Activated T-helper 1 cell treated with anti-CD3 and anti-CD28 coated beads, Interleukin-12 subunit alpha, Interleukin-12 subunit beta, Interleukin-2, Interleukin-4 antibody, amounts not matched to agents 30 ng/mL and 10 ng/mL and 1 ng/mL, durations not matched to agents 14 hours and 24 hours and 36 hours (primary cell): ENCODE data around the gene TAS2R41. TPM values are rescaled to one million over a fixed set of nuclear protein-coding genes. Genes with fewer than 3 reads are reported as not detected.
"Not testable (repeated sequence)": the region's sequence is repeated elsewhere in the genome, so short reads cannot be mapped to it uniquely, and the experiment has no call there.

Experiments used
- DNase-seq: peaks from one replicate; pipeline ENCODE4 v3.0.0; 2021; ENCODE audit warnings: low spot score
- H3K27ac Mint-ChIP-seq: one replicate; pipeline ENCODE4 v1.8.0; 2021; ENCODE audit warnings: mild to moderate bottlenecking, mixed read lengths
- H3K27me3 Mint-ChIP-seq: one replicate; pipeline ENCODE4 v1.8.0; 2022; ENCODE audit warnings: mild to moderate bottlenecking, moderate library complexity, mixed read lengths; ENCODE audit not compliant: insufficient read depth
- H3K36me3 Mint-ChIP-seq: one replicate; pipeline ENCODE4 v1.8.0; 2021; ENCODE audit warnings: low read depth, mixed read lengths
- H3K4me1 Mint-ChIP-seq: one replicate; pipeline ENCODE4 v1.8.0; 2021; ENCODE audit warnings: low read depth, mixed read lengths
- H3K4me3 Mint-ChIP-seq: one replicate; pipeline ENCODE4 v1.8.0; 2021; ENCODE audit warnings: mild to moderate bottlenecking, moderate library complexity, mixed read lengths
- H3K9me3 Mint-ChIP-seq: one replicate; pipeline ENCODE4 v1.8.0; 2021; ENCODE audit warnings: mixed read lengths
- intact Hi-C: fragments of 100-400 bp; cut with micrococcal nuclease; formaldehyde crosslinking; loops from one replicate; pipeline ENCODE4 v1.15.1; 2024
- total RNA-seq: library from RNA; stranded (reverse); gene quantifications from 2 replicates; pipeline ENCODE4 v1.2.3, GENCODE V29; 2022

TAS2R41 gene
- total RNA-seq, 1 donor from 2014 or later, result not detected

DNA sequence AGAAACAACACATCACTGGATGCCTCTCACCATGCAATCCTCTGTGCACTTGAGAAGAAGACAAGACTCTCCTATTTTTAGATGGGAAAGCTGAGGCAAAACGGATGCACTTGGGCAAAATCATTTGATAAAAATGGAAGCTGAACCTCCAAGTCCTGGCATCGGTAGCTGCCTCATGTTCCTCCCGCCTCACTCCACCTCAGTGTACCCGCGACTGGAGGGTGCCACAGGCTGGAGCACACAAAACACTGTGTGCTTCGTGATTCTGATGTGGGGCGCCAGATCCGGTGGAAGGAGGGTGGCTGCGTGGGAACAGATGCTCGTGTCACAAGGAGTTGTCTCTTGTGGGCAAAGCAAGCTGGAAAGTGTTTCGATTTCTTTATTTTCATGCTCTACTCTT lies 41.3 kb downstream of the TAS2R41 start:
- H3K4me3 Mint-ChIP-seq, result no peak overlapping the region
- H3K27me3 Mint-ChIP-seq, result peaks cover 10% of the 10 kb centered on the region
- H3K9me3 Mint-ChIP-seq, result no peaks in the 10 kb centered on the region
- no peaks in the 10 kb centered on the region for H3K4me1 Mint-ChIP-seq
- no peak overlapping the region for H3K27ac Mint-ChIP-seq
- DNase-seq, result no peak
- intact Hi-C loops, result no loop called here
- no peaks in the 10 kb centered on the region for H3K36me3 Mint-ChIP-seq

DNA sequence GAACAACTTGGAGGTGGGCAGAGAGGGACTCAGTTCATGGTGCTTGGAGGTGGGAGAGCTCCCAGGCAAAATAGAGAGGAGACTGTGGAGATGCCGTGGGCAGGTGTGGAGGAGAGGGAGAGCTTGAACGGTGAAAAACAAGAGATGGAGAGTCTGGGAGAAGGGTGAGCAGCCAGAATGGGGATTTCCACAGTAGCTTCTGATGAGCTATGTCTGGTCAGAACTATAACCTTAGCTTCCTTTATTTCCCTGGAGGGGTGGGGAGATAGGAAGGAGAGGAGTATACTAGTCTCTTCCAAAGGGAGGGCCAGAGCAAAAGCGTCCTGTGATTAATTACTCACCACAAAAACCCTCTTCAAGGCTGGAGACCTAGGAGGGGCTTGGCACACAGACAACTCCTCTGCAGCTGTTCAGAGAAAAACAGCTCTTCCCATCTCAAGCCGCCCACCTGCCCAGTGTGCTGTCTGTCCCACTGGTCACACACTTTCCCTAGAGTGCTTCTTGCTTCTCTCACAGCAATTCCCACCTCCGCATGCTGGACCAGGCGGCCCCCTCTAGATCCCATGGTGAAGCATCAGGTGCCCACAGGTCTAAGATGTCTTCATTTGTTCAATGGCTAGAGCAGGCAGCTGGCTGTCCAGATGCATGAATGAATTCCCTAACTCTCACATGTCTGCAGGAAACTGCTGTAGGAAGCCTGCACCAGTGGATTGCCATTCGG lies 41.9 kb downstream of the TAS2R41 start:
- Mint-ChIP-seq H3K36me3 (no peaks in the 10 kb centered on the region), H3K27me3 (peaks cover 10% of the 10 kb centered on the region), H3K4me3 (no peak overlapping the region), H3K4me1 (no peaks in the 10 kb centered on the region), H3K9me3 (no peaks in the 10 kb centered on the region), H3K27ac (no peak overlapping the region)
- intact Hi-C loops, result no loop called here
- no peak for DNase-seq

DNA sequence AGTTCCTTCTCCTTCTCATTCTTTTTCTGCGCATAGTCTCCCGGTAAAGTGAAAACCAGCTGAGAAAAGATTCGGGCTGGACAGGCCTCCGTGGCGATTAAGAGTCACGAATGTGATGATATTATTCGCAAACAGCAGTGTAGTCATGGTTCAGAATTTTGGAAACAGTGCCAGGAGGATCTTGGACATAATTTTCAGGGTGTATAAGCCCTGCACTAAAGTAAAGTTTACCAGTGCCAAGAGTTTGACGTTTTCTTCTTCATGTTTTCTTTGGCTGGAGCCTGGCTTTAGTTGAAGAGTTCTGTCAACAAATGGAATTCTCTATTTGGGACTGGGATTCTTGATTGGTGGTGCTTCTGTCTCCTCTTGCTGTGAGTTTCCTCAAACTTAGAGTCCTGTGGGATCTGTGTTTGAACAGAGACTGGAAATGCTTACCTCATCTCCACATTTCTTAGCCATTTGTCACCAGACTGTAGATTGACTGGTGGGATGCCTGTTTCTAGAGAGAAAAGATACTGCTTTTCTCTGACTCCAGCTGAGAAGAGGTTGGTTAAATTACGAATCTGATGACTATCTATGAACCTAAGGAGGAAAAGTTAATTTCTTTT lies 44.7 kb downstream of the TAS2R41 start:
- H3K9me3 Mint-ChIP-seq, H3K36me3 Mint-ChIP-seq, H3K4me3 Mint-ChIP-seq, H3K27ac Mint-ChIP-seq, intact Hi-C loops, DNase-seq, H3K4me1 Mint-ChIP-seq: not testable (repeated sequence)
- H3K27me3 Mint-ChIP-seq, result peaks cover 10% of the 10 kb centered on the region

Other genes with a start within 250 kb of the TAS2R41 start
- gene GSTK1, start 214.4 kb upstream of the TAS2R41 start, total RNA-seq, result 134 and 135 TPM in 2 replicates
- gene TMEM139, start 192.9 kb upstream of the TAS2R41 start, total RNA-seq, result 0.73 TPM in 1 of 2 replicates, not detected in the other
- 107 and 110 TPM in 2 replicates for gene CASP2, start 189.5 kb upstream of the TAS2R41 start, total RNA-seq
- not detected in 2 replicates for gene CLCN1, start 161.8 kb upstream of the TAS2R41 start, total RNA-seq
- 0.44 and 0.54 TPM in 2 replicates for gene FAM131B, start 115.2 kb upstream of the TAS2R41 start, total RNA-seq
- 73.9 and 78.8 TPM in 2 replicates for gene ZYX, start 96.5 kb upstream of the TAS2R41 start, total RNA-seq
- gene EPHA1, start 69.0 kb upstream of the TAS2R41 start, total RNA-seq, result not detected in 2 replicates
- not detected in 2 replicates for gene TAS2R60, start 34.4 kb upstream of the TAS2R41 start, total RNA-seq
- 0.91 and 2.9 TPM in 2 replicates for gene CTAGE15, start 93.9 kb downstream of the TAS2R41 start, total RNA-seq
- 22.9 and 23.5 TPM in 2 replicates for gene TCAF2, start 143.1 kb downstream of the TAS2R41 start, total RNA-seq